Measurements from ENCODE around the gene PDZD8.
"Not testable (repeated sequence)": the region's sequence is repeated elsewhere in the genome, so short reads cannot be mapped to it uniquely, and the experiment has no call there.

Gene PDZD8

GRCh38 chr10:117239721-117240620 is 135.3 kb downstream of the PDZD8 start:
- no peak overlapping the region for H3K4me3 ChIP-seq
- no peak overlapping the region for H3K27ac ChIP-seq

- no peak overlapping the region for H3K27ac ChIP-seq
- H3K4me3 ChIP-seq, result no peak overlapping the region
Observed at GRCh38 chr10:117239051-117239450, 136.2 kb downstream of the PDZD8 start.

- Histone ChIP-seq H3K4me3 (no peak overlapping the region), H3K27ac (no peak overlapping the region)
Observed at GRCh38 chr10:117237401-117237991, 137.7 kb downstream of the PDZD8 start.

- not testable (repeated sequence) for H3K27ac ChIP-seq, H3K4me3 ChIP-seq
Observed at GRCh38 chr10:117230107-117230506, 145.1 kb downstream of the PDZD8 start.

GRCh38 chr10:117228210-117228609 is 147.0 kb downstream of the PDZD8 start:
- Histone ChIP-seq H3K4me3 (no peak overlapping the region), H3K27ac (no peak overlapping the region)

Measured in skin epidermis (tissue), 12 donors.